ENCODE data around the gene BTNL3.
"Not testable (repeated sequence)": the region's sequence is repeated elsewhere in the genome, so short reads cannot be mapped to it uniquely, and the experiment has no call there.

DNA sequence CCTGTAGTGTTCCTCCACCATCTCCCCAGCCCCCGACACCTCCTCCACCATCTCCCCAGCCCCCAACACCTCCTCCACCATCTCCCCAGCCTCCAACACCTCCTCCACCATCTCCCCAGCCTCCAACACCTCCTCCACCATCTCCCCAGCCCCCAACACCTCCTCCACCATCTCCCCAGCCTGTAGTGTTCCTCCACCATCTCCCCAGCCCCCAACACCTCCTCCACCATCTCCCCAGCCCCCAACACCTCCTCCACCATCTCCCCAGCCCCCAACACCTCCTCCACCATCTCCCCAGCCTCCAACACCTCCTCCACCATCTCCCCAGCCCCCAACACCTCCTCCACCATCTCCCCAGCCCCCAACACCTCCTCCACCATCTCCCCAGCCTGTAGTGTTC lies 57.2 kb downstream of the BTNL3 start:
- TF ChIP-seq, protein P1, sequence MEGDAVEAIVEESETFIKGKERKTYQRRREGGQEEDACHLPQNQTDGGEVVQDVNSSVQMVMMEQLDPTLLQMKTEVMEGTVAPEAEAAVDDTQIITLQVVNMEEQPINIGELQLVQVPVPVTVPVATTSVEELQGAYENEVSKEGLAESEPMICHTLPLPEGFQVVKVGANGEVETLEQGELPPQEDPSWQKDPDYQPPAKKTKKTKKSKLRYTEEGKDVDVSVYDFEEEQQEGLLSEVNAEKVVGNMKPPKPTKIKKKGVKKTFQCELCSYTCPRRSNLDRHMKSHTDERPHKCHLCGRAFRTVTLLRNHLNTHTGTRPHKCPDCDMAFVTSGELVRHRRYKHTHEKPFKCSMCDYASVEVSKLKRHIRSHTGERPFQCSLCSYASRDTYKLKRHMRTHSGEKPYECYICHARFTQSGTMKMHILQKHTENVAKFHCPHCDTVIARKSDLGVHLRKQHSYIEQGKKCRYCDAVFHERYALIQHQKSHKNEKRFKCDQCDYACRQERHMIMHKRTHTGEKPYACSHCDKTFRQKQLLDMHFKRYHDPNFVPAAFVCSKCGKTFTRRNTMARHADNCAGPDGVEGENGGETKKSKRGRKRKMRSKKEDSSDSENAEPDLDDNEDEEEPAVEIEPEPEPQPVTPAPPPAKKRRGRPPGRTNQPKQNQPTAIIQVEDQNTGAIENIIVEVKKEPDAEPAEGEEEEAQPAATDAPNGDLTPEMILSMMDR (IDR thresholded peaks at IDR 0.05), result not testable (repeated sequence)
- not testable (repeated sequence) for TF ChIP-seq POLR2A (IDR thresholded peaks at IDR 0.05)

Measured in testis (tissue), 2 donors.